MM.1S (cell line): ENCODE results near the gene C17orf113.

Experiments
- DNase-seq: peaks from one replicate; pipeline ENCODE4 v3.0.0-alpha.2; 2015
- H2AFZ ChIP-seq: fragments of 300-600 bp; sonication (generic); 2 replicates; pipeline ENCODE4 v1.6.0; 2016; ENCODE audit warnings: antibody characterized with exemption, low read length
- H3F3A ChIP-seq: fragments of 300-600 bp; sonication (generic); 2 replicates; pipeline ENCODE4 v1.6.1; 2016; ENCODE audit warnings: mild to moderate bottlenecking, antibody characterized with exemption, low read length, moderate library complexity, mixed read lengths; ENCODE audit not compliant: insufficient read depth
- H3K27ac ChIP-seq: fragments of 300-600 bp; sonication (generic); 2 replicates; pipeline ENCODE4 v1.5.1; 2016; ENCODE audit warnings: mild to moderate bottlenecking, low read length
- H3K27me3 ChIP-seq: fragments of 300-600 bp; sonication (generic); replicated peaks from 2 replicates; pipeline ENCODE4 v1.6.0; 2016; ENCODE audit warnings: low read length; ENCODE audit not compliant: insufficient read depth
- H3K36me3 ChIP-seq: fragments of 300-600 bp; sonication (generic); replicated peaks from 2 replicates; pipeline ENCODE4 v1.6.1; 2016; ENCODE audit warnings: mild to moderate bottlenecking, low read length, mixed read lengths; ENCODE audit not compliant: insufficient read depth
- H3K4me1 ChIP-seq: fragments of 300-600 bp; sonication (generic); 2 replicates; pipeline ENCODE4 v1.6.1; 2016; ENCODE audit warnings: low read length, mixed read lengths
- H3K4me2 ChIP-seq: fragments of 300-600 bp; sonication (generic); 2 replicates; pipeline ENCODE4 v1.6.0; 2016; ENCODE audit warnings: low read depth, low read length
- H3K4me3 ChIP-seq: fragments of 300-600 bp; sonication (generic); 2 replicates; pipeline ENCODE4 v1.5.1; 2016; ENCODE audit warnings: low read length, mixed read lengths
- H3K79me2 ChIP-seq: fragments of 300-600 bp; sonication (generic); 2 replicates; pipeline ENCODE4 v1.6.1; 2016; ENCODE audit warnings: mixed run types, low read length, mixed read lengths
- H3K9ac ChIP-seq: fragments of 300-600 bp; sonication (generic); 2 replicates; pipeline ENCODE4 v1.6.1; 2016; ENCODE audit warnings: low read length, mixed read lengths
- H3K9me2 ChIP-seq: fragments of 300-600 bp; sonication (generic); replicated peaks from 2 replicates; pipeline ENCODE4 v1.6.1; 2016; ENCODE audit warnings: mild to moderate bottlenecking, low read length, mixed read lengths; ENCODE audit not compliant: insufficient read depth
- H3K9me3 ChIP-seq: fragments of 300-600 bp; sonication (generic); replicated peaks from 2 replicates; pipeline ENCODE4 v1.6.1; 2016; ENCODE audit warnings: mild to moderate bottlenecking, low read length, mixed read lengths; ENCODE audit not compliant: insufficient read depth
- H4K20me1 ChIP-seq: fragments of 300-600 bp; sonication (generic); 2 replicates; pipeline ENCODE4 v1.6.1; 2016; ENCODE audit warnings: mild to moderate bottlenecking, low read length, moderate library complexity, mixed read lengths; ENCODE audit not compliant: insufficient read depth
- CTCF ChIP-seq: fragments of 300-600 bp; sonication (generic); IDR thresholded peaks from 2 replicates; pipeline ENCODE4 v1.5.1; 2016; ENCODE audit warnings: antibody characterized with exemption, low read length, mixed read lengths
- EZH2 ChIP-seq: fragments of 300-600 bp; sonication (generic); optimal IDR thresholded peaks from 2 replicates; pipeline ENCODE3; 2017; ENCODE audit warnings: low read depth, mild to moderate bottlenecking, antibody characterized with exemption, low read length, mixed read lengths
- EZH2phosphoT487 ChIP-seq: fragments of 300-600 bp; sonication (generic); IDR thresholded peaks from 2 replicates; pipeline ENCODE4 v1.6.1; 2018; ENCODE audit warnings: antibody characterized with exemption, low read length

Gene C17orf113

GRCh38 chr17:42047343-42047742 lies 3.1 kb downstream of the C17orf113 start:
- Histone ChIP-seq H3K4me2 (no peak overlapping the region), H3K9me3 (no peaks in the 10 kb centered on the region), H3F3A (no peaks in the 10 kb centered on the region), H3K9me2 (no peaks in the 10 kb centered on the region), H3K4me1 (no peaks in the 10 kb centered on the region), H3K36me3 (no peaks in the 10 kb centered on the region), H3K9ac (no peak overlapping the region), H3K27me3 (peaks cover 22% of the 10 kb centered on the region), H3K4me3 (no peak overlapping the region), H4K20me1 (no peaks in the 10 kb centered on the region), H3K79me2 (no peaks in the 10 kb centered on the region), H2AFZ (no peak overlapping the region), H3K27ac (no peak overlapping the region)
- DNase-seq = no peak
- TF ChIP-seq EZH2phosphoT487 (no peak), CTCF (no peak)

GRCh38 chr17:42045719-42046118 lies 4.7 kb downstream of the C17orf113 start:
- no peak overlapping the region for H3K4me2 ChIP-seq
- peaks cover 8% of the 10 kb centered on the region for H3K27me3 ChIP-seq
- H3K9ac ChIP-seq = no peak overlapping the region
- no peak overlapping the region for H3K4me3 ChIP-seq
- no peak overlapping the region for H2AFZ ChIP-seq
- H3K4me1 ChIP-seq = no peaks in the 10 kb centered on the region
- no peak for TF ChIP-seq EZH2phosphoT487
- no peak for TF ChIP-seq CTCF
- no peak for TF ChIP-seq EZH2
- H3K79me2 ChIP-seq = no peaks in the 10 kb centered on the region
- H3K9me2 ChIP-seq = no peaks in the 10 kb centered on the region
- no peaks in the 10 kb centered on the region for H3K36me3 ChIP-seq
- no peaks in the 10 kb centered on the region for H3K9me3 ChIP-seq
- H3F3A ChIP-seq = no peaks in the 10 kb centered on the region
- DNase-seq = no peak
- no peaks in the 10 kb centered on the region for H4K20me1 ChIP-seq
- no peak overlapping the region for H3K27ac ChIP-seq

GRCh38 chr17:42042598-42043319 lies 7.6 kb downstream of the C17orf113 start:
- no peak for DNase-seq
- TF ChIP-seq EZH2phosphoT487 (no peak), EZH2 (no peak), CTCF (no peak)
- Histone ChIP-seq H3F3A (no peaks in the 10 kb centered on the region), H3K36me3 (no peaks in the 10 kb centered on the region), H3K4me1 (no peaks in the 10 kb centered on the region), H3K27me3 (no peaks in the 10 kb centered on the region), H3K4me3 (no peak overlapping the region), H2AFZ (no peak overlapping the region), H3K9me3 (no peaks in the 10 kb centered on the region), H3K9ac (no peak overlapping the region), H3K9me2 (no peaks in the 10 kb centered on the region), H3K27ac (no peak overlapping the region), H4K20me1 (no peaks in the 10 kb centered on the region), H3K79me2 (no peaks in the 10 kb centered on the region), H3K4me2 (no peak overlapping the region)
